CD4-positive, alpha-beta T cell treated with Interleukin-6 for 4 hours (primary cell): Measurements from ENCODE around the gene CENPS.
"Not testable (repeated sequence)": the region's sequence is repeated elsewhere in the genome, so short reads cannot be mapped to it uniquely, and the experiment has no call there.

Experiments used
- DNase-seq: peaks from one replicate; pipeline ENCODE4 v3.0.0-alpha.2; 2020; ENCODE audit warnings: mixed read lengths

The CENPS gene

GRCh38 chr1:10421637-10422036, 8.6 kb upstream of the CENPS start:
- DNase-seq = no peak

- no peak for DNase-seq
Measured at GRCh38 chr1:10424034-10424433, 6.2 kb upstream of the CENPS start.

- DNase-seq = no peak
Measured at GRCh38 chr1:10424651-10425050, 5.6 kb upstream of the CENPS start.

- not testable (repeated sequence) for DNase-seq
Measured at GRCh38 chr1:10425826-10426534, 4.3 kb upstream of the CENPS start.

- DNase-seq = not testable (repeated sequence)
Measured at GRCh38 chr1:10426535-10426848, 3.7 kb upstream of the CENPS start.

GRCh38 chr1:10428984-10429383, 1.2 kb upstream of the CENPS start:
- no peak for DNase-seq

- DNase-seq = peak; percentile 28
Measured at GRCh38 chr1:10429868-10430215, 391 bp upstream of the CENPS start.

GRCh38 chr1:10431070-10431730, 967 bp downstream of the CENPS start:
- no peak for DNase-seq

- DNase-seq = no peak
Measured at GRCh38 chr1:10432910-10433700, 2.9 kb downstream of the CENPS start.

- no peak for DNase-seq
Measured at GRCh38 chr1:10433790-10434189, 3.6 kb downstream of the CENPS start.

GRCh38 chr1:10434590-10434989, 4.4 kb downstream of the CENPS start:
- no peak for DNase-seq

GRCh38 chr1:10437052-10437451, 6.8 kb downstream of the CENPS start:
- DNase-seq = no peak

GRCh38 chr1:10438677-10439163, 8.5 kb downstream of the CENPS start:
- DNase-seq = no peak

- DNase-seq = no peak
Measured at GRCh38 chr1:10440305-10440704, 10.1 kb downstream of the CENPS start.

GRCh38 chr1:10440794-10441193, 10.6 kb downstream of the CENPS start:
- no peak for DNase-seq

- DNase-seq = no peak
Measured at GRCh38 chr1:10444248-10444647, 14.0 kb downstream of the CENPS start.

- no peak for DNase-seq
Measured at GRCh38 chr1:10444795-10445397, 14.7 kb downstream of the CENPS start.

- DNase-seq = no peak
Measured at GRCh38 chr1:10446790-10447422, 16.7 kb downstream of the CENPS start.

GRCh38 chr1:10449751-10450150, 19.5 kb downstream of the CENPS start, which contains the start of gene CORT:
CORT (plus strand) TSS chr1:10450031; CDS start chr1:10450224, 193 bp downstream.
- no peak for DNase-seq

- no peak for DNase-seq
Measured at GRCh38 chr1:10450156-10450814, 20.1 kb downstream of the CENPS start.

GRCh38 chr1:10450836-10451235, 20.6 kb downstream of the CENPS start:
- DNase-seq = no peak

- DNase-seq = no peak
Measured at GRCh38 chr1:10451287-10451686, 21.1 kb downstream of the CENPS start.
